Measurements from ENCODE around the gene CLCN1.

Gene CLCN1

DNA sequence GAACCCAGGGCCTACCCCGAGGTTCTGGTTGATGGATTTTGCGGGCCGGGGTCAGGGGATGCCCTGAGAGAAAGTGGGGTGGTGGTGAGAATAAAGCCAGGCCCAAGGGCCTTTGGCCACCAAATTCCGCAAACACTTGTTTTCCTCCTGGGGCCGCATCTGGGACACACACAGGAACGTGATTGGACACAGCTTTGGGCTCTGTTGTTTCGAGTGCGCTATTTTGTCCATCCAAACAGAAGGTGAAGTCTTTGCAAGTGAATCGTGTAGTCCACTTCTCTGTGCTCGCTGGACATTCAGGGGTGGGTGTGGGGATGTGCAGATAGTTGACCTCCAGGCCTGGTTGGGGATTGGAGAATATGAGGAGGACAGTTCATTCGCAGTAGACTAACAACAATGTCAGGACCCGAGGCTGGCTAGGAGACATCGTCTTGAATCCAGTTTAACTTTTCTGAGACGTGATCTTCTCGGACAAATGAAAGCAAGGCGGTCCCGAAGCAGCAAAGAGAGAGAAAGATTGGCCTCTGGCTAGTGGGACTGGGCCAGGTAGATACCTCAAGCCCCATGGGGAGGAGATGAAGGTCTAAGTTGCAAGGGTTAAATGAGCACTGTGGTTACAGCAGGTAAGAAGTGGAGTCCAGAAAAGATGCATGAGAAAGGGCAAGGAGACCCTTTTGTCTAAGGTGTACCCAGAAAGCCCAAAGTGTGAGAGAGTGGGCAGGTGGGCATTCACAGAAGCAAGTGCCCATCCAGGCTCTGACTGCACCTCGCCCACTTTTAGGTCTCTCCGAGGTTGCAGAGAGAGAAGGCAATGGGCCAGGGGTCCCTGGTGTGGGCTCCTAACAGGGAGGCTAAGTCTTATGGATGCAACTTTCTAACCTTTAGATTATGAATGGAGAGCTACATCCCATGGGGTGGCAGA, 47.4 kb downstream of the CLCN1 start:
- DNase-seq (ENCODE audit: low read depth) = no peak

DNA sequence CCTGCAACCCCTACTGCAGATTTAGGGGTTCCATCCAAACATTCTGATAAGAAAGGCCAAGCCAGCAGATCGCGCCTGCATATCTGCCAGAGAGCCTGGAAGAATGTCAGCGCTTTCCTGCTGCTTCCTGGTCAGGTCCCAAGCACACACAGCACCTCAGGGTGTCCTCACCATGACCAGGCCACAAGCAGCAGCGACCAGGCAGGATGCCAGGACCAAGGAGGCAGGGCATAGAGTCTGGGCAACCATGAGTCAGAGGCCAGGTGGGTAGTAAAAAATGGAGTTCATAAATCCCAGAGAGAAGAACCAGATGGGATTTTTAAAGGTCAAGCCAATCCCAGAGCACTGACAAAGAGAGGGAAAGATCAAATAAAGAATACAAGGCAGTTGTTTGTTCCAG, 52.1 kb downstream of the CLCN1 start:
- no peak for DNase-seq (ENCODE audit: low read depth)

DNA sequence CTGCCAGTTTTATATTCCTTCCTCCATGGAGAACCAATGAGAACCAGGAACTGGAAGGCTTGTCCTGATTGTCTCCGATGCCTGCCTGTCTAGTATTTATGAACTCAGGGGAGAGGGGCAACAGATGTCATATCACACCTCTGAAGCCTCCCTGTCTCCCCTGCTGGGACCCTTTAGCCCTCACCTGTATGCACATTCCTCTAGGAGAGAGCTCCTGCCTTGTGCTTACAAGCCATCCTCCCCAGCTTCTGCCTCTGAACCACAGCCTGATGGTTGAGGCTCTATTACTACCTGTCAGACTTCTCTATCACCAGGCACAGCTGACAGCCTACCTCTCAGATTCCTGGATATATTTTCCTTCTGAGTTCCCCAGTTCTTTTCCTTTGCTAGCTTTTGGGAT, 52.5 kb downstream of the CLCN1 start:
- no peak for DNase-seq (ENCODE audit: low read depth)

DNA sequence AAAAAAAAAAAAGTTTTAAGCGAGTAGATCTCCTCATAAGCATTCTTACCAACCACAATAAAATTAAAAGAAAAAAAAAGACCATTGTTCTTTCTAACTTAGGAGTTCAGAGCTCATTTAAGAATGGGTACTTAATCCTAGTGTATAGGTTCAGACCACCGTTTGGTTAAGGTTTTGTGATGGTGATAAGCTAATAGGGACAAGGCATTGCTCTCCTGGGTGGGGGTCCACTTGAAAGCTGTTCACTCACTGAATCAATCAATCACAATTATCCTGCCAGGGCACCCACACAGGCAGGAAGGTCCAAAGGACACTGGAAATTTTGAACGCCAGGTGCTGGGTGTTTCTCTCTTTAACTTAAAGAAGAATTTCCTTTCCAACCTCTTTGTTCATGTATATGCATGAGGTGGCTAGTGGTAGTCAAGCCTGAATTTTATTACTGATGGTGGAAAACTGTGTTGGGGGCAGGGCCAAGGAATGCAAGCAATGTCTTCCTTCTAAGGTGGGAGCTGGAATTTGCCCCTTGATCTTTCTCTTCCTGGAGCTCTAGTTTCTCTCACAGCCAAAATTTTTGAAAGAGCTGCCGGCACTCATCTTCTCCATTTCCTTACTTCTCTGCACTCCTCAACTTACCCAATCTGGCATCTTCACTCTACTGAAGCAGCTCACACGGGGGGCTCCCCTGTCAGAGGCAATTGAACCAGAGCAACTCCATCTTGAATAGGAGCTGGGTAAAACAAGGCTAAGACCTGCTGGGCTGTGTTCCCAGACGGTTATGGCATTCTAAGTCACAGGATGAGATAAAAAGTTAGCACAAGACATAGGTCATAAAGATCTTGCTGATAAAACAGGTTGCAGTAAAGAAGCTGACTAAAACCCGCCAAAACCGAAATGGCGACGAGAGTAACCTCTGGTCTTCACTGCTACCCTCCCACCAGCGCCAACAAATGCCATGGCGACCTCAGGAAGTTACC, 54.1 kb downstream of the CLCN1 start:
- no peak for DNase-seq (ENCODE audit: low read depth)

DNA sequence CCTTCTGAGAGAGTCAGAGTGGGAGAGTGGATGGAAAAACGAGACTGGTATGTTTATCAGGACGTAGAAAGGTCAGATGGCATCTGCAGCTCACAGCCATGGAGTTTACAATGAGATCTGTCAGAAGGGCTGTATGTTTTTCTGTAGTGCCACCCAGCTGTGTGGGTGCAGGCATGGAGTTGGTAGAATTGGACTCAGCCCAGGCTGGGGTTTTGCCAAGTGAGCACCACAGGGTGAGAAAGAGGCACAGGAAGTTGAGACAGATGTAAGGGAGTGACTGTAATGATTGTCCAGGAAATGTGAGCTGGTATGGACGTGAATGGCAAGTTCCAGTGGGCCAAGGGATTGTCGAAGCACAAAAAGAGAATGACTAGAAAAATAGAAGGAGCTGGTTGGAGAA, 56.2 kb downstream of the CLCN1 start:
- DNase-seq (ENCODE audit: low read depth) = no peak

DNA sequence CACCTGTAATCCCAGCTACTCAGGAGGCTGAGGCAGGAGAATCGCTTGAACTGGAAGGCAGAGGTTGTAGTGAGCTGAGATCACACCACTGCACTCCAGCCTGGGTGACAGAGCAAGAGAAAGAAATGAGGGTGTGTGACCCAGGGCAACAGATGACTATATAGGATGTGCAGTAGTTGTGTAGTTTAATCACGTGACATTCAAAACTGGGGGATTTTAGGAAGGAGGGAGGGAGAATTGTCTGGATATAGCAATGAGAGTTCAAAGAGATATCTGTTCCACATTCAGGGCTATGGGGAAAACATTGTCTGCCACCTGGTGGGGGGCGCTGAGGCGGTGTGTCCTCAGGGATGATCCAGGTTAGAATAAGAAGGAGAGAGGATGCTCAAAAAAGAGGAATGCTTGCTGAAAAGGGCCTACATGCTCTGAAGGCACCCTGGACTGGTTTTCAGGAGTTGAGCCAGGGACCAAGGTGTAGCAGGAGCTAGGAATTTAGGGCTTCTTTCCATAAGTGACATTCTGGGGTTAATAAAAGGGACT, 57.4 kb downstream of the CLCN1 start:
- DNase-seq (ENCODE audit: low read depth) = no peak

DNA sequence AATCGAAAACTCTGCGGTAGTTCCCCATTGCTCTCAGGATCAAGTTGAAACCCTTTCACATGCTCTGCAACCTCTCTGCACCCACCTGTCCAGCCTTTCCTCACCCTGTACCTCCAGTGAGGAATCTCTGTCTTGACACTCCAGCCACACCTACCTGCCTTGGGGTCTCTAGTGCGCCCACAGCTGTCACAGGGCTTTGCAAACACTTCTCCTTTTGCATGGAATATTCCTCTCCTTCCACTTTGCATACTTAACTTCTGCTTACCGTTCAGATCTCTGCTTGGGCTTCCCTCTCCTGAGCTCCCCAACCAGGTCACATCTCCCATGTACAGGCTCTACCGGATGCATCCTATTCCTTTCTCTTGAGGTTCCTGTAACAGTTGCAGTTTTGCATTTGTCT, 58.6 kb downstream of the CLCN1 start:
- DNase-seq (ENCODE audit: low read depth) = no peak

DNA sequence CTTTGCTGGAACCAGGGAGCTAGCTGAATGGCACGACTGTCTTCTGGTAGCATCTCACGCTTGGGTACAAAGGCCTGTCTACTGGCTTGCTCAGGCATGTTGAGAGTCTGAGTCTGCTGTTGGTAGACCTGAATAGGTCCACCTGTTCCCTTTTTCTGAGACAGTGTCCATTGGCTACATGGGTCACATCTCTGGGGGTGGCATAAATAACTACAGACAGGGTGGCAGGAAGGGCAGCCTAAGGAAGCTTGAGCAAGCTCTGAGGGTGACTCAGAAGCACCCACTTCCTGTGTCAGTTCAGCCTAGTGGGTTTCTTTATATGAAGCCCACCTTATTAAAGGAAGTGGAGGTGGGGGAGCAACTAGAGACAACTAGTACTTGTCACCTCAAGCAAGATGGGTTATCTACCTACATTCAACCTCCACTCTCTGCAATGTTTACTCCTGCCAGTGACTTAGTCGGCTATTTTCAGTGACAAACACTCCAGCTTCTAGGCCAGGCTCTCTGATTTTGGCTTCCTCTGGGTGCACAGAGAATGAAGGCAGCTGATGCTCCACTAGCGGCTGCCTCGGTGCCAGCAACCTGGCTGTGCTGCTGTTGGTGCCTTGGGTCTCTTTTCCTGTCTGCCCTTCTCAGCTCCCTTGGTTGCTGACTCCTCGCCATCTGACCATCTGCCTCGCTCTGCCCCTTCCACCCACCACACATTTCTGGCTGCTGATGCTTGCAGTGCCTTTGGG, 59.6 kb downstream of the CLCN1 start:
- no peak for DNase-seq (ENCODE audit: low read depth)

DNA sequence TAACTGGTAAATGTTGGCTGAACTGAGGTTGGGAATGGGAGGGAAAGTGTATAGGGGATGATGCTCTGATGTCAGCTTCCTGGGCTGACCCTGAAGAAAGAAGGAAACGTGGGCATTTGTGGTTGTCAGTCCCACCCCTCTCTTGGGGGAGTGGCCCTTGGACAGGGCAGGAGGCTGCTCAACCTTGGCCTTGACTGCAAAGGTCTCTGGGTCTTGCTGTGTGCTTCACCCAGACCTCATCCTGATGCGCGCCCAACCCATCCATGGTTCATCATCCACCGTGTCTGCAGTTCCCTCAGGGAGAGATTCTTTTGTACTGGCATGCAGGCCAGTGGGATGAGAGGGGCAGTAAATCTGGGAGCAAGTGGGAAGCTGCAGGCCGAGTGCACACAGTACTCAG, 60.5 kb downstream of the CLCN1 start:
- DNase-seq (ENCODE audit: low read depth) = no peak

DNA sequence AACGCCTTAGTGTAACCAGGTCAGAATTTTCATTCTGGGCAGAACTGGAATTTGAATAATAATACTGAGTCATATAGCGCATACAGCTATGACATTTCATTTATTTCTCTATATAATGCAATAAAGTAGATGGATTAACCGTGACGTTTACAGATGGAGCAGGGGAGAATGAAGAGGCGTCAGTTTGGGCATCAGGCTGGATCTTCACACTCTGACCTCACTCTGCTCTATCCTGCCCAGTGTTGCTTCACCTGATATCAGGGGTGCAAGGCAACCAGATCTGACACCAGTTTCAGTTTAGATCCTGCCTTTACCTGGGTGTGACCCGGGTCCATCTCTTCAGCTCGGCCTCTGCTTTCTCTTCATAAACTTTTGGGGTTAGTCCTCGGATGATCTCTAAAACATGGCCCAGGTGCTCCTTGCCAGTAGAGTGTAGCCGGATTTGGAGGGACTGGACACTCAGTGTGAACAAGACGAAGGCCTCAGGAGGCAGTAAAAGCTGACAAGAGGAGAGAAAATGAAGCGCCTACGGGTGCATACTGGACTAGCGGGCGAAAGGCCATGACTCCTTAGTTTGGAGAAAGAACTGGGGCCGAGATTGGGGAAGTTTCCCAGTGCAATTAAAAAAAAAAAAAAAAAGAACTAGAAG, 63.8 kb downstream of the CLCN1 start:
- no peak for DNase-seq (ENCODE audit: low read depth)

DNA sequence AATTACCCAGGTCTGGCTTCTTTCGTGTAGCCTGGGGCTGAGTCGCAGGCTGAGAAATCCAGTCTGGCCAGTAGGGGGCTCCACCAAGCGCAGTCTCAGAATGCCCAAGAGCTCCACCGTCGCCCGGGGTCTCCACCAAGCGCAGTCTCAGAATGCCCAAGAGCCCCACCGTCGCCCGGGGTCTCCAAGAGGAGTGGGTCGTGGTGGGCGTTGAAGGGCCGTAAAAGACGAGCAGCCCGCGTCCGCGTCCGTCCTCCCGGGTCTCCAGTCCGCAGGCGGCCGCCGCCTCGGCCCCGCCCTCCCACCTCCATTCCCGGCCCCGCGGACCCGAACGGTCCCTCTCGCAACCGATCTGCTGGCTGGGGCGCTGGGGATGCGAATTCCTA, 64.3 kb downstream of the CLCN1 start:
- DNase-seq (ENCODE audit: low read depth) = no peak

DNA sequence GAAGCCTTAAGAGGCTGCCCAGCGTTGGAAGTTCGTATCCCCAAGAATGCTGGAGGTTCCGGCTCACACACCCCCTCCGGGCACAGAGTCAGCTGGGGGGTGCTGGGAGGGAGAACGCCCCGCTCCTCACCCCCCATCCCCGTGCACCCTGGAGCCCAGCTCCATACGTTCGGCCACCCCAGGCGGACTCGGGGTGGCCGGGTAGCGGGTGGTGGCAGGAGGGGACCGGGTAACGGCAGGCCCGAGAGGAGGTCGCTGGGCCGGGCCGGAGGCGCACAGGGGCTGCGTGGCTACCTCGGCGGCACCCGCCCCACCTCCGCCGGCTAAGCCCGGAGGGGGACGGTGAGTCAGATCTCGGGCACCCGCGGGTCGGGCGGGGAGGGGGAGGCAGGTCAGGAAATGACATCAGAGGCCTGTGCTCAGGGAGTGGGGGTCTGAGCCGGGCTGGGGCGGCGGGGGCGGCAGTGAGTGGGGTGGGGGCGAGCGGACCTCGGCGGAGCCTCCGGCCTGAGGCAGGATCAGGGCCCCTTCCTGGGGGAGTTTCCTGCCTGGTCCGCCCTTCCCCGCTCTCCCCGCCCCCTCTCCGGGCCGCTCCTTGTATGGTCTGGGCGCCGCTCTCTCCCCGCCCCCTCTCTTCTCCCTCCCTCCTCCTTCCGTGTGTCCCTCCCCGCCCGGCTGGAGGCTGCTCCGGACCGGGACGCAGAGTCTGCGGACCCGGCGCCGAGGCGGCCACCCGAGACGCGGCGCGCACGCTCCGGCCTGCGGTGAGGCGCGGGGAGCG, 64.9 kb downstream of the CLCN1 start, which contains the start of gene ZYX:
TSS of gene ZYX (plus strand) at position 700 of the 781 bp plus-strand sequence. CDS start 227 bp downstream, outside the sequence.
- DNase-seq (ENCODE audit: low read depth) = peak; percentile 79

DNA sequence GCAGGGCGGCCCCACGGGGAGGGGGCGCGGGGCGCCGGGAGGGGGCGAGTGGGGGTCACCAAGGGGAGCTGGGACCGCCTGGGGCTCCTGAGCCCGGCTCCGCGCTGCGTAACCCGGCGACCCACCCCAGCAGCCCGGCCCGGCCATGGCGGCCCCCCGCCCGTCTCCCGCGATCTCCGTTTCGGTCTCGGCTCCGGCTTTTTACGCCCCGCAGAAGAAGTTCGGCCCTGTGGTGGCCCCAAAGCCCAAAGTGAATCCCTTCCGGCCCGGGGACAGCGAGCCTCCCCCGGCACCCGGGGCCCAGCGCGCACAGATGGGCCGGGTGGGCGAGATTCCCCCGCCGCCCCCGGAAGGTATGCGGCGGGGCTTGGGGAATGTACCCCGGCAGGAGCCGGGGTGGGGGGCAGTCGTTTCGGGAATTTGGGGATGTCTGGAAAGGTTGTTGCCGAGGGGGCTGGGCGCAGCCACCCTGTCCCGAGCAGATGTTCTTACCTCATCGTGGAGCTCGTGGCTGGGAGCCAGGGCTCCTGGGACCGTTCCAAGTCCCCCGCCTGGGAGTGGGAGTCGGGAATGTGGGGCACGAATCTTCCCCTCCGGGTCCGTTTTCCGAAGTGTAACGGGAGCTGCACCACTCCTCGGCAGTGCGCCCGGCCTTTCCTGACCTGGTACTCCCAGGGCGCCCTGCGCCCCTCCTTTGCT, 65.7 kb downstream of the CLCN1 start:
- DNase-seq (ENCODE audit: low read depth) = no peak

DNA sequence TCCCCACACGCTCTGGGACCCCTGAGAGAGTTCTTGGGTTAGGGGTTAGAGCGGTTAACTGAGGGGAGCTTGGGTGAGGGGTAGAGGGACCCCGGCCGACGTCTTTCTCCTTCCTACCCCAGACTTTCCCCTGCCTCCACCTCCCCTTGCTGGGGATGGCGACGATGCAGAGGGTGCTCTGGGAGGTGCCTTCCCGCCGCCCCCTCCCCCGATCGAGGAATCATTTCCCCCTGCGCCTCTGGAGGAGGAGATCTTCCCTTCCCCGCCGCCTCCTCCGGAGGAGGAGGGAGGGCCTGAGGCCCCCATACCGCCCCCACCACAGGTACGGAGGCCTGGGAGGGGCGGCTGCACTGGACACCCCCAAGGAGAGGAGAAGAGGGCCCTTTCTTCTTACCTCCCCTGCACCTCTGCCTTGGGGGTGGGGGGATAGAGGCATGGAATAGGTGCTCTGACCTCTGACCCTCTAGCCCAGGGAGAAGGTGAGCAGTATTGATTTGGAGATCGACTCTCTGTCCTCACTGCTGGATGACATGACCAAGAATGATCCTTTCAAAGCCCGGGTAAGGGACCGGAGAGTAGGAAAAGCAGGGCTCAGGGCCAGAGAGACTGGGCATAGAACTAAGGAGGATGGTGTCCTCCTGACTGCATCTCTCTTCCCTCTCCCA, 66.3 kb downstream of the CLCN1 start:
- DNase-seq (ENCODE audit: low read depth) = no peak

DNA sequence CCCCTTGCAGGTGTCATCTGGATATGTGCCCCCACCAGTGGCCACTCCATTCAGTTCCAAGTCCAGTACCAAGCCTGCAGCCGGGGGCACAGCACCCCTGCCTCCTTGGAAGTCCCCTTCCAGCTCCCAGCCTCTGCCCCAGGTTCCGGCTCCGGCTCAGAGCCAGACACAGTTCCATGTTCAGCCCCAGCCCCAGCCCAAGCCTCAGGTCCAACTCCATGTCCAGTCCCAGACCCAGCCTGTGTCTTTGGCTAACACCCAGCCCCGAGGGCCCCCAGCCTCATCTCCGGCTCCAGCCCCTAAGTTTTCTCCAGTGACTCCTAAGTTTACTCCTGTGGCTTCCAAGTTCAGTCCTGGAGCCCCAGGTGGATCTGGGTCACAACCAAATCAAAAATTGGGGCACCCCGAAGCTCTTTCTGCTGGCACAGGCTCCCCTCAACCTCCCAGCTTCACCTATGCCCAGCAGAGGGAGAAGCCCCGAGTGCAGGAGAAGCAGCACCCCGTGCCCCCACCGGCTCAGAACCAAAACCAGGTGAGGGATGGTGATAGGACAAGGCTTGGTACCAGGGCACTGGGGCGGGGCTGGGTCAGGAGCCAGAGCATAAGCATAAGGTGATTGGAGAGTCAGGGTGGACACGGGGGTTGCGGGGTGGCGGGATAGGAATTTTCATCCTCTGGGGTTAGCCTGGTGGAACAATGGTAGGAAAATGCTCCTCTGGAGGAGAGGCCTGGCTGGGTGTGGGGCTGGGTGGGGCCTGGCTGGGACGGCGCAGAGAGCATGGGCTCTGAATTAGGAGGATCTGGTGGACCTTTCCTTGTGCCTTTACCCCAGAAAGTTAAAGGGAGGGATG, 67.1 kb downstream of the CLCN1 start:
- DNase-seq (ENCODE audit: low read depth) = no peak

DNA sequence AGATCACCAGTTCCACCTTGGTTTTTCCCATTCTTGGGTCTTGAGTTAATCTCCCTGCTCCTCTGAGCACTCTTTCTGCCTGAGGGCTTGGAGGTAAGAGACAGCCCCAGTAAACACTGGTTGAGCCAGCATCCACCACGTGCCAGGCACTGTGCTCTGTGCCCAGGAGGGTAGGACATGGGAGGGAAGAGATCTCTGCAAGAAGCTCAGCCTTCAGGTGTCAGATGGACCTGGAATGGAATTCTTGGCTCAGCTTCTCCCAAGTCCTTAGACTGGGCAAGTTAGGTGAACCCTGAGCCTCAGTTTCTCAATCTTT, 67.7 kb downstream of the CLCN1 start:
- no peak for DNase-seq (ENCODE audit: low read depth)

DNA sequence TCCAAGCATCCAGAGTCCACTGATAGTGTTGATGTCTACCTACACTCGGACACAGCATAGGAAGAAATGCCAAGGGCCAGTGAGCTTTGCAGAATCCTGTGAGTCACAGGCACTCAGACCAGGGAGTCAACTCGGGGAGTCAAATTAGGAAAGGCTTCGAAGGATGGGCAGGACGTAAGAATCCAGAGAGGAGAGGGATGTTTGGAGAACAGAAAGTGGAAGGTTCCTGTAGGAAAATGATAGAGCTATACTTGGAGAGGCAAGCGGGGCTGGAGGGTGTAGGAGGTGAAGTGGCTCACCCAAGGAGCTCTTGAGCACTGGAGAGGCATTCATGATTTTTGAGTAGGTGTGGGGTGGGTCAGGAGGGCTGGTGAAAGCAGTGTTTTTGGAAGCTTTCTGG, 68.2 kb downstream of the CLCN1 start:
- DNase-seq (ENCODE audit: low read depth) = no peak
